Natural killer cell (primary cell): ENCODE results near the gene SORCS2. TPM values are rescaled to one million over a fixed set of nuclear protein-coding genes. Genes with fewer than 3 reads are reported as not detected.
"Not testable (repeated sequence)": the region's sequence is repeated elsewhere in the genome, so short reads cannot be mapped to it uniquely, and the experiment has no call there.

Experiments used
- ATAC-seq, 3 donors: fragments of 150-1000 bp in 2 of 3; fragments of 200-7000 bp in 1 of 3; cut with Tn5 transposase; 1 replicate in 1 of 3; 2 replicates in 2 of 3; pipeline ENCODE4 v1.10.0; 2021; ENCODE audit warnings: mild to moderate bottlenecking in 2 of 3, moderate library complexity in 2 of 3
- DNase-seq, 2 donors: peaks; one replicate each; pipeline versions ENCODE4 v3.0.0 to v3.0.0-alpha.2; 2013 to 2021; ENCODE audit warnings: mixed read lengths in 1 of 2
- H3K27ac ChIP-seq: one replicate; pipeline ENCODE4 v1.5.1; 2013; ENCODE audit warnings: mild to moderate bottlenecking, low read length
- H3K27me3 ChIP-seq: one replicate; pipeline ENCODE4 v1.6.1; 2013; ENCODE audit warnings: low read length; ENCODE audit not compliant: control insufficient read depth, insufficient read depth
- H3K36me3 ChIP-seq: one replicate; pipeline ENCODE4 v1.6.1; 2013; ENCODE audit warnings: low read length; ENCODE audit not compliant: control insufficient read depth, insufficient read depth
- H3K4me1 ChIP-seq: one replicate; pipeline ENCODE4 v1.6.1; 2013; ENCODE audit warnings: low read length; ENCODE audit not compliant: control insufficient read depth, insufficient read depth
- H3K4me3 ChIP-seq: one replicate; pipeline ENCODE4 v1.5.1; 2013; ENCODE audit warnings: low read length
- H3K9me3 ChIP-seq: one replicate; pipeline ENCODE4 v1.6.1; 2013; ENCODE audit warnings: low read length; ENCODE audit not compliant: control insufficient read depth, insufficient read depth
- H3K27ac Mint-ChIP-seq, 2 donors: one replicate each; pipeline ENCODE4 v1.8.0; 2022; ENCODE audit warnings: mild to moderate bottlenecking in 2 of 2, mixed read lengths in 2 of 2, moderate library complexity in 1 of 2
- H3K27me3 Mint-ChIP-seq, 2 donors: one replicate each; pipeline ENCODE4 v1.8.0; 2022; ENCODE audit warnings: low read depth in 2 of 2, mixed read lengths in 2 of 2
- H3K36me3 Mint-ChIP-seq: one replicate; pipeline ENCODE4 v1.8.0; 2022; ENCODE audit warnings: mixed read lengths
- H3K4me1 Mint-ChIP-seq, 2 donors: one replicate each; pipeline ENCODE4 v1.8.0; 2022; ENCODE audit warnings: mixed read lengths in 2 of 2
- H3K4me3 Mint-ChIP-seq: one replicate; pipeline ENCODE4 v1.8.0; 2022; ENCODE audit warnings: mild to moderate bottlenecking, moderate library complexity, mixed read lengths
- H3K9me3 Mint-ChIP-seq, 2 donors: one replicate each; pipeline ENCODE4 v1.8.0; 2022; ENCODE audit warnings: mixed read lengths in 2 of 2
- CTCF ChIP-seq: fragments of 200-600 bp; IDR thresholded peaks from one replicate; pipeline ENCODE4 v1.8.0; 2022; ENCODE audit warnings: antibody characterized with exemption
- WGBS: methylation state at CpG from one replicate; pipeline ENCODE4 v1.1.7; 2013; ENCODE audit warnings: missing lambda C conversion rate; ENCODE audit not compliant: insufficient coverage; 5-methylcytosine and 5-hydroxymethylcytosine counted together
- intact Hi-C: fragments of 100-400 bp; cut with micrococcal nuclease; formaldehyde crosslinking; loops from one replicate; pipeline ENCODE4 v1.14.2; 2022
- total RNA-seq, 4 donors: library from RNA; stranded (reverse); fragments of 120-200 nt in 1 of 4; gene quantifications; one replicate each; pipeline versions ENCODE4 v1.2.3 to v1.2.4, GENCODE V29; 2013 to 2022

Gene SORCS2
- total RNA-seq, 3 donors from 2014 or later (not counting 1 experiment from before 2014, with no cell fraction given), result 1.2 to 2.5 (median 1.4) TPM

- ATAC-seq (no peak), DNase-seq (no peak)
- Histone ChIP-seq H3K27ac (no peak overlapping the region), H3K27me3 (no peaks in the 10 kb centered on the region), H3K4me1 (no peaks in the 10 kb centered on the region), H3K4me3 (no peak overlapping the region), H3K9me3 (no peaks in the 10 kb centered on the region), H3K36me3 (no peaks in the 10 kb centered on the region)
- Mint-ChIP-seq H3K9me3 (no peaks in the 10 kb centered on the region), H3K4me3 (no peak overlapping the region), H3K27ac (no peak overlapping the region), H3K36me3 (no peaks in the 10 kb centered on the region), H3K4me1 (peaks cover 0 to 5% of the 10 kb centered on the region in 2 donors), H3K27me3 (peaks cover 9 to 32% of the 10 kb centered on the region in 2 donors)
- intact Hi-C loops, result no loop called here
- 92% methylated on average over 10 of the region's 11 CpGs for WGBS
- no peak for TF ChIP-seq CTCF
Measured at GRCh38 chr4:7160439-7160838, 31.9 kb upstream of the SORCS2 start.

- H3K4me1 ChIP-seq, result no peaks in the 10 kb centered on the region
- no peak for TF ChIP-seq CTCF
- H3K4me3 Mint-ChIP-seq, result no peak overlapping the region
- H3K27me3 Mint-ChIP-seq, result peaks cover 7 to 31% of the 10 kb centered on the region in 2 donors
- H3K9me3 ChIP-seq, result no peaks in the 10 kb centered on the region
- no peak overlapping the region for H3K27ac Mint-ChIP-seq
- H3K4me3 ChIP-seq, result no peak overlapping the region
- H3K36me3 Mint-ChIP-seq, result no peaks in the 10 kb centered on the region
- ATAC-seq, result no peak
- peaks cover 0 to 5% of the 10 kb centered on the region in 2 donors for H3K4me1 Mint-ChIP-seq
- no peak for DNase-seq
- H3K27ac ChIP-seq, result no peak overlapping the region
- 92% methylated on average over 10 of the region's 10 CpGs for WGBS
- H3K9me3 Mint-ChIP-seq, result no peaks in the 10 kb centered on the region
- intact Hi-C loops, result no loop called here
- no peaks in the 10 kb centered on the region for H3K27me3 ChIP-seq
- H3K36me3 ChIP-seq, result no peaks in the 10 kb centered on the region
Measured at GRCh38 chr4:7160951-7161440, 31.3 kb upstream of the SORCS2 start.

GRCh38 chr4:7161721-7162214 is 30.6 kb upstream of the SORCS2 start:
- no peaks in the 10 kb centered on the region for H3K4me1 Mint-ChIP-seq
- Histone ChIP-seq H3K27me3 (no peaks in the 10 kb centered on the region), H3K27ac (no peak overlapping the region)

GRCh38 chr4:7165056-7165873 is 27.1 kb upstream of the SORCS2 start:
- H3K27me3 ChIP-seq, intact Hi-C loops, H3K9me3 Mint-ChIP-seq, ATAC-seq, H3K27ac Mint-ChIP-seq, H3K4me3 Mint-ChIP-seq, H3K4me3 ChIP-seq, DNase-seq, H3K27me3 Mint-ChIP-seq, H3K27ac ChIP-seq, H3K36me3 ChIP-seq, H3K9me3 ChIP-seq, H3K36me3 Mint-ChIP-seq: not testable (repeated sequence)
- WGBS, result 86% methylated on average over 28 of the region's 28 CpGs
- H3K4me1 ChIP-seq, result peaks cover 19% of the 10 kb centered on the region
- peaks cover 30% of the 10 kb centered on the region in 2 donors for H3K4me1 Mint-ChIP-seq

More at GRCh38 chr4:7161721-7162214, 30.6 kb upstream of the SORCS2 start:
- Mint-ChIP-seq H3K9me3 (no peaks in the 10 kb centered on the region), H3K27me3 (peaks cover 0 to 24% of the 10 kb centered on the region in 2 donors), H3K27ac (no peak overlapping the region), H3K4me3 (no peak overlapping the region), H3K36me3 (no peaks in the 10 kb centered on the region)
- no peaks in the 10 kb centered on the region for H3K9me3 ChIP-seq
- no peaks in the 10 kb centered on the region for H3K36me3 ChIP-seq
- WGBS, result 86% methylated on average over 6 of the region's 6 CpGs
- no peak for TF ChIP-seq CTCF
- intact Hi-C loops, result no loop called here
- H3K4me1 ChIP-seq, result no peaks in the 10 kb centered on the region
- H3K4me3 ChIP-seq, result no peak overlapping the region
- no peak for DNase-seq
- no peak for ATAC-seq
